ENCODE measurements around the gene SPDEF.

Gene SPDEF

DNA sequence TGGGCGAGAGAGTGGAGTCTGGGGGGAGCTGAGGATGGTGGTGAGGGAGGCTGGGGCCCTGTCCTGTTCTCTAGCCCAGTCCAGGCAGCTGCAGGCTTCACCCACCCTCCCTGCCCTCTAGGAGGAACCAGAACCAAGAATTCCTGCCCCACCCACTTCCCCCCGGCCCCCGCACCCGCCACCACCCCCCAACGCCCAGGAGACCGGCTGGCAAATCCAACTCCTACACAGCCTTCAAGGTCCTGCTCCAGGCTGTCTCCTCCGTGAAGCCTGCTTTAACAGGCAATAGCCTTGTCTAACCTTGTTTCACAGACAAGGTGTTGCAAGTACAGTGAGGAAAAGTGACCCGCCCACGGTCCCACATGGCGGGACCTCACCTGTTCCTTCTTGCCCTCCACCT is 2.4 kb downstream of the SPDEF start:
- DNase-seq, result no peak
- Histone ChIP-seq H3K4me1 (peaks cover 0 to 15% (median 0%) of the 10 kb centered on the region in 4 donors), H3K36me3 (no peaks in the 10 kb centered on the region), H3K9me3 (peaks cover 0 to 8% (median 0%) of the 10 kb centered on the region in 3 donors), H3K27me3 (no peaks in the 10 kb centered on the region), H3K4me3 (no peak overlapping the region), H3K27ac (no peak overlapping the region)
- TF ChIP-seq, protein P1, sequence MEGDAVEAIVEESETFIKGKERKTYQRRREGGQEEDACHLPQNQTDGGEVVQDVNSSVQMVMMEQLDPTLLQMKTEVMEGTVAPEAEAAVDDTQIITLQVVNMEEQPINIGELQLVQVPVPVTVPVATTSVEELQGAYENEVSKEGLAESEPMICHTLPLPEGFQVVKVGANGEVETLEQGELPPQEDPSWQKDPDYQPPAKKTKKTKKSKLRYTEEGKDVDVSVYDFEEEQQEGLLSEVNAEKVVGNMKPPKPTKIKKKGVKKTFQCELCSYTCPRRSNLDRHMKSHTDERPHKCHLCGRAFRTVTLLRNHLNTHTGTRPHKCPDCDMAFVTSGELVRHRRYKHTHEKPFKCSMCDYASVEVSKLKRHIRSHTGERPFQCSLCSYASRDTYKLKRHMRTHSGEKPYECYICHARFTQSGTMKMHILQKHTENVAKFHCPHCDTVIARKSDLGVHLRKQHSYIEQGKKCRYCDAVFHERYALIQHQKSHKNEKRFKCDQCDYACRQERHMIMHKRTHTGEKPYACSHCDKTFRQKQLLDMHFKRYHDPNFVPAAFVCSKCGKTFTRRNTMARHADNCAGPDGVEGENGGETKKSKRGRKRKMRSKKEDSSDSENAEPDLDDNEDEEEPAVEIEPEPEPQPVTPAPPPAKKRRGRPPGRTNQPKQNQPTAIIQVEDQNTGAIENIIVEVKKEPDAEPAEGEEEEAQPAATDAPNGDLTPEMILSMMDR (IDR thresholded peaks at IDR 0.05), result no peak
- intact Hi-C loops (cut with DNase I; ENCODE audit: low total_unique reads), result no loop called here

DNA sequence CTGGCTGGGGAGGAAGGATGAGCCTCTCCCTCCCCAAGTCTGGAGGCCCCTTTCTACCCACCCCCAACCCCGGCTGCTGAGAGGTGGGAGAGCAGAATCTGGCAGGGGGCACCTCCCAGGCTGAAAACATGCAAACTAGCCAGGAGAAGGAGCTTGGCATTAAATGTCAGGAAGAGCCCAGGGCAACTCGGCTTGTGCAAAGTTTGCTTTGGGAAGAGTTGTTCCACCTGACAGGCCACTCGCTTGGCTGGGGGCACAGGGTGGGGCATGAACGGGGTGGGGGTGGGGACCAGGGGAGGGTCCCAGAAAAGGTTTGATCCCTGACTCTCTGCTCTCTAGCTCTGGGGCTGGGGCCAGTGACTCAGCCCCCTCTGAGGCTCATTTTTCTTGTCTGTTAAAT is 3.0 kb downstream of the SPDEF start:
- Histone ChIP-seq H3K36me3 (no peaks in the 10 kb centered on the region), H3K27me3 (no peaks in the 10 kb centered on the region), H3K4me1 (peaks cover 0 to 15% (median 0%) of the 10 kb centered on the region in 4 donors), H3K9me3 (peaks cover 0 to 2% (median 0%) of the 10 kb centered on the region in 3 donors), H3K27ac (no peak overlapping the region), H3K4me3 (no peak overlapping the region)
- TF ChIP-seq, protein P1 (IDR thresholded peaks at IDR 0.05), result no peak
- intact Hi-C loops (cut with DNase I; ENCODE audit: low total_unique reads), result no loop called here
- DNase-seq, result no peak

DNA sequence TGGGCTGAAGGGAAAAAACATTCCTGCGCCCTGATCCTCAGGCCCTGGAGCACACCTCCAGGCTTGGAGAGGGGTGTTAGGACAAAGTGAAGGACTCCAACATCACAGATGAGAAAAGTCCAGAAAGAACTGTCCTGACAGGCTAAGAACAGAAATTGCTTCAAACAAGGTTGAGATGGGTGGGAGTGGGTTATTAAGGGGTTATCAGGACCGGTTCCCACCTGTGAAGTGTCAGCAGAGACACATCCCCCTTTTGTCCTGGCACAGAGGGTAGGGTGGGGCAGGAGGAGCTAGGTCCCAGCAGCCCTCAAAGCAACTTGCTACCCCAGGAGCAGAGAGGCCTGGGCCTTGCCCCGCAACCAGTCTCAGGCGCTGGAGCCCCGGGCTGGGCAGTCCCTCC is 3.5 kb downstream of the SPDEF start:
- intact Hi-C loops (cut with DNase I; ENCODE audit: low total_unique reads), result no loop called here

DNA sequence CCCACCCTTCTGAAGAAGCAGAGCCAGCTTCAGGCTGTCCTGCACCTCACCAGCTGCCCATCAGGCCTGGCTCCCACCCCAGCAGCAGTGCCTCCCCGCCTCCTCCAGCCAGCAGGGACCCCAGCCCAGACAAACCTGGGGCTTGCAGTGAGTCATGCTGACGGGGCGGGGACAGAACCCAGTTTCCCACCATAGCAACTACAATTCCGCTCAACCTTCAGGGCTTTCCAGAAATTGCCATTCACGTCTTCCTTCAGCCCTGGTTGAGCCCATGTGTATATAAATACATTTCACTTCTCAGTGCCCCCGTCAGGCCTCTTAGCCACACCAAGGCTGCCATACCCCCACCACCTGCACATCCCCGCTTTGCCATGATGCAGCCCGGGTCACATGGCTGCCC is 4.4 kb downstream of the SPDEF start:
- no peak for DNase-seq
- Histone ChIP-seq H3K4me1 (peaks cover 0 to 21% (median 5%) of the 10 kb centered on the region in 4 donors), H3K36me3 (no peaks in the 10 kb centered on the region), H3K27me3 (no peaks in the 10 kb centered on the region), H3K4me3 (no peak overlapping the region), H3K27ac (no peak overlapping the region), H3K9me3 (no peaks in the 10 kb centered on the region)
- TF ChIP-seq, protein P1 (IDR thresholded peaks at IDR 0.05), result no peak
- intact Hi-C loops (cut with DNase I; ENCODE audit: low total_unique reads), result no loop called here

More for the DNA sequence above, 3.5 kb downstream of the SPDEF start:
- TF ChIP-seq, protein P1 (IDR thresholded peaks at IDR 0.05), result no peak
- no peak overlapping the region for H3K27ac ChIP-seq
- no peaks in the 10 kb centered on the region for H3K36me3 ChIP-seq
- H3K9me3 ChIP-seq, result no peaks in the 10 kb centered on the region
- no peak for DNase-seq
- H3K4me3 ChIP-seq, result no peak overlapping the region
- peaks cover 0 to 15% (median 0%) of the 10 kb centered on the region in 4 donors for H3K4me1 ChIP-seq
- no peaks in the 10 kb centered on the region for H3K27me3 ChIP-seq

DNA sequence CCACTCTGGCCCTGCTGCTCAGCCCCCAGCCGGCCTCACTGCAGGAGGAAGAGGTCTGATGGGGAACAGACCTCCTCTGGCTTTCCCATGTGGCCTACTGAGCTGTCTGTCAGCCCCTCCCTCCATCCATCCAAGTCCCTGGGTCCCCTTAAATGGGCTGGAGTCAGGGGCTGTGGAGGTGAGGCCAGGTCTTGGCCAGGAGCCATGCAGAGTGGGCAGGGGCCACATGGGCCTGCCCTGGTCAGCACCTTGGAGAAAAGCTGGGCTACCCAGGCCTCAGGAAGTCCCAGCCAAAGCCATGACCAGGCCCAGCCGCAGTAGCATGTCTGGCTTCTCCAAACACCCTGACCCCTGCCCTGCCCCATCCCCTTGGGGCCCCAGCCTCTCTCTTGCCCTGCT is 6.3 kb downstream of the SPDEF start:
- Histone ChIP-seq H3K4me3 (no peak overlapping the region), H3K4me1 (peaks cover 0 to 33% (median 7%) of the 10 kb centered on the region in 4 donors), H3K27me3 (no peaks in the 10 kb centered on the region), H3K36me3 (no peaks in the 10 kb centered on the region), H3K9me3 (no peaks in the 10 kb centered on the region), H3K27ac (no peak overlapping the region)
- TF ChIP-seq, protein P1 (IDR thresholded peaks at IDR 0.05), result no peak
- intact Hi-C loops (cut with DNase I; ENCODE audit: low total_unique reads), result no loop called here
- DNase-seq, result no peak

Data from tibial artery (tissue), 4 donors.